Activated CD8-positive, alpha-beta memory T cell treated with anti-CD3 and anti-CD28 coated beads, Interleukin-2, amount 50 U/mL, for 24 hours (primary cell): Measurements from ENCODE around the gene PARP14.
"Not testable (repeated sequence)": the region's sequence is repeated elsewhere in the genome, so short reads cannot be mapped to it uniquely, and the experiment has no call there.

ENCODE experiments used
- DNase-seq: peaks from one replicate; pipeline ENCODE4 v3.0.0-alpha.2; 2020; ENCODE audit errors: extremely low read depth

Gene PARP14, protein sequence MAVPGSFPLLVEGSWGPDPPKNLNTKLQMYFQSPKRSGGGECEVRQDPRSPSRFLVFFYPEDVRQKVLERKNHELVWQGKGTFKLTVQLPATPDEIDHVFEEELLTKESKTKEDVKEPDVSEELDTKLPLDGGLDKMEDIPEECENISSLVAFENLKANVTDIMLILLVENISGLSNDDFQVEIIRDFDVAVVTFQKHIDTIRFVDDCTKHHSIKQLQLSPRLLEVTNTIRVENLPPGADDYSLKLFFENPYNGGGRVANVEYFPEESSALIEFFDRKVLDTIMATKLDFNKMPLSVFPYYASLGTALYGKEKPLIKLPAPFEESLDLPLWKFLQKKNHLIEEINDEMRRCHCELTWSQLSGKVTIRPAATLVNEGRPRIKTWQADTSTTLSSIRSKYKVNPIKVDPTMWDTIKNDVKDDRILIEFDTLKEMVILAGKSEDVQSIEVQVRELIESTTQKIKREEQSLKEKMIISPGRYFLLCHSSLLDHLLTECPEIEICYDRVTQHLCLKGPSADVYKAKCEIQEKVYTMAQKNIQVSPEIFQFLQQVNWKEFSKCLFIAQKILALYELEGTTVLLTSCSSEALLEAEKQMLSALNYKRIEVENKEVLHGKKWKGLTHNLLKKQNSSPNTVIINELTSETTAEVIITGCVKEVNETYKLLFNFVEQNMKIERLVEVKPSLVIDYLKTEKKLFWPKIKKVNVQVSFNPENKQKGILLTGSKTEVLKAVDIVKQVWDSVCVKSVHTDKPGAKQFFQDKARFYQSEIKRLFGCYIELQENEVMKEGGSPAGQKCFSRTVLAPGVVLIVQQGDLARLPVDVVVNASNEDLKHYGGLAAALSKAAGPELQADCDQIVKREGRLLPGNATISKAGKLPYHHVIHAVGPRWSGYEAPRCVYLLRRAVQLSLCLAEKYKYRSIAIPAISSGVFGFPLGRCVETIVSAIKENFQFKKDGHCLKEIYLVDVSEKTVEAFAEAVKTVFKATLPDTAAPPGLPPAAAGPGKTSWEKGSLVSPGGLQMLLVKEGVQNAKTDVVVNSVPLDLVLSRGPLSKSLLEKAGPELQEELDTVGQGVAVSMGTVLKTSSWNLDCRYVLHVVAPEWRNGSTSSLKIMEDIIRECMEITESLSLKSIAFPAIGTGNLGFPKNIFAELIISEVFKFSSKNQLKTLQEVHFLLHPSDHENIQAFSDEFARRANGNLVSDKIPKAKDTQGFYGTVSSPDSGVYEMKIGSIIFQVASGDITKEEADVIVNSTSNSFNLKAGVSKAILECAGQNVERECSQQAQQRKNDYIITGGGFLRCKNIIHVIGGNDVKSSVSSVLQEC (N-terminal part only)

DNA sequence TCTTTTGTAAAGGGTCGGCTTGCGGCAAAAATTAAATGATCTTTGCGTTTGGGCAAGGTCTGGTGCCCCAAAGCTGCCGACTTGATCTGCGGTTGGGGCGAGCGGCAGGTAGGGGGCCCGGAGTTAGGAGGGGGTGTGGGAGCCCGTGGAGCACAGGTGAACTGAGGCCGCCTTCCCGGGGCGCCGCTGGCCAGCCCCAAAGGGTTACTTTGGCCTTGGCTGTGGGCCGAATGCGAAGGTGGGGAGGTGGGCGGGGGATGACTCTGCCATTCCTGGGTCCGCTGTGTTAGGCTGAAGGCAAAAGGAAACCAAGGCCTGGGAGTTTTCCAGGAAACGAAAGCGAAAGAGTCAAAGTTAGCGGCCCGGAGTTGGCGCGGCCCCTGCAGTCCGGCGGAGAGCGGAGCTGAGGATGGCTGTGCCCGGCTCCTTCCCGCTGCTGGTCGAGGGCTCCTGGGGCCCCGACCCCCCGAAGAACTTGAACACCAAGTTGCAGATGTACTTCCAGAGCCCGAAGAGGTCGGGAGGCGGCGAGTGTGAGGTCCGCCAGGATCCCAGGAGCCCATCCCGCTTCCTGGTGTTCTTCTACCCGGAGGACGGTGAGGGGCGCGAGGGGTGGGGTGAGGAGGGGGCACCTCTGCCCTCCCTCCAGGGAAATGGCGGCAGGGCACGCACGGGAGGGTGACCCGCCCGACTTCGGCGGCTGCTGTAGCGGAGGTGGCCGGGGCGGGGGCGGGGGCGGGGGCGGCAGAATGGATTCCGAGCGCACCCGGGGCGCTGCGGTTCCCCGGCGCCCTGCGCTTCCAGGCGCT is at the start of gene PARP14:
PARP14 (plus strand) TSS at position 365 of the 809 bp plus-strand sequence; CDS start at position 410, 45 bp downstream.
- DNase-seq, result no peak

DNA sequence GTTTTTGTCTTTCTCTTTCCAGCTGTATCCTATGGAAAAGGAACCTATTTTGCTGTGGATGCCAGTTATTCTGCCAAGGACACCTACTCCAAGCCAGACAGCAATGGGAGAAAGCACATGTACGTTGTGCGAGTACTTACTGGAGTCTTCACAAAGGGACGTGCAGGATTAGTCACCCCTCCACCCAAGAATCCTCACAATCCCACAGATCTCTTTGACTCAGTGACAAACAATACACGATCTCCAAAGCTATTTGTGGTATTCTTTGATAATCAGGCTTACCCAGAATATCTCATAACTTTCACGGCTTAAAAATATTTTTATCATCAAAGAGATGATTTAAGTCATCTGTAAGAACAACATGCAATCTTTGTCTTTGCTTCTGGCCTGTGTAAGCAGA is 44.9 kb upstream of the PARP14 start:
- DNase-seq, result no peak

DNA sequence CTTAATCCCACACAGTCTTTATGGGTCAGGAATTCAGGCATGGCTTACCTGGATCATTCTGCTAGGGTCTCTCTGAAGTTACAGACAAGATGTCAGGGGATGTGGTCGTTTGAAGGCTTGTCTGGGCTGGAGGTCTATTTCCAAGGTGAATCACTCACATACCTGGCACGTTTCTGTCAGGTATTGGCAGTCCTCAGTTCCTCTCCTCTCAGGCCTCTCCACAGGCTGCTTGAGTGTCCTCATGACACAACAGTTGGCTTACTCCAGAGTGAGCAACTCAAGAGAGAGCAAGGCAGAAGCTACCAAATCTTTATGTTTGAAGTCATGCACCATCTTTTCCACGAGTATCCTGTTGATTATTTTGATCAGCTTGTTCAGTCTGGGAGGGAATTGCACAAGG is 43.9 kb upstream of the PARP14 start:
- DNase-seq, result no peak

DNA sequence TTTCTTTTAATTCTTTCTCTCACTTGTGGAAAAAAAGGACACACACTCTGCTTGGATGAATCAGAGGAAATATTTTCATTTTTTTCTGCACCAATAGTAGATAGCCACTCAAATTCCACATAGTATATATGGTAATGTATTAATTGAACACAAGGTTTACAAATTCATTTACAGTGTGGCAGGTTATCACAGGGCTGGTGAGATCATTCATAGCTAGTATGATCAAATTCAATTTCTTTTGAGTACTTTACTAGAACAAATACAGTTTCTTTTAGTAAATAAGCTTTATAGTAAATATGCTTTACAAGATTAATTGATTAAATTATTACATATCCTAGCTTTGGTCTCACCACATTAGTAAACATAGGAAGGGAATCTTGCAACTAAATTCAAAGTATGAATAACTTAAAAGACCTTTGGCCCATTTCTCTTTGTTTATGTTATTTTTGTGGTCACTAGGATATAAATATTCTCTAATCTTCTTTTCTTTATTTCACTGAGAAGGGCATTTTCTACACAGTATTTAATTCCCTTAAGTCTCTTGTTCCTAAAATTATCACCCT is 40.1 kb upstream of the PARP14 start:
- no peak for DNase-seq

DNA sequence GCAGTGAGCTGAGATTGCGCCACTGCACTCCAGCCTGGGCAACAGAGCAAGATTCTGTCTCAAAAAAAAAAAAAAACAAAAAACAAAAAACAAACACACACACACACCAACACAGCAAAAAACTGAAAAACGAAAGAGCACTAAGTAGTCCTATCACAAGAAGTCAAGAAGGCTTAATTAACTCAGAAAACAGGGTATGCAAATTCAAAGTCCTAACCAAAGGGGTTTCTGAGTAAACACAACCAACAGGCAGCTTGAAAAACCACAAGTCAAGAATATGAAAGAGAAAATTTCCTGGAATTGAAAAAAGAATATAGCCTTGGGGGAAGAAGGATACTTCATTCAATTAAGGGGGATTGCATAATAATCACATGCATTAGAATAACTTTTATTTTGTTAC is 37.7 kb upstream of the PARP14 start:
- DNase-seq, result no peak

DNA sequence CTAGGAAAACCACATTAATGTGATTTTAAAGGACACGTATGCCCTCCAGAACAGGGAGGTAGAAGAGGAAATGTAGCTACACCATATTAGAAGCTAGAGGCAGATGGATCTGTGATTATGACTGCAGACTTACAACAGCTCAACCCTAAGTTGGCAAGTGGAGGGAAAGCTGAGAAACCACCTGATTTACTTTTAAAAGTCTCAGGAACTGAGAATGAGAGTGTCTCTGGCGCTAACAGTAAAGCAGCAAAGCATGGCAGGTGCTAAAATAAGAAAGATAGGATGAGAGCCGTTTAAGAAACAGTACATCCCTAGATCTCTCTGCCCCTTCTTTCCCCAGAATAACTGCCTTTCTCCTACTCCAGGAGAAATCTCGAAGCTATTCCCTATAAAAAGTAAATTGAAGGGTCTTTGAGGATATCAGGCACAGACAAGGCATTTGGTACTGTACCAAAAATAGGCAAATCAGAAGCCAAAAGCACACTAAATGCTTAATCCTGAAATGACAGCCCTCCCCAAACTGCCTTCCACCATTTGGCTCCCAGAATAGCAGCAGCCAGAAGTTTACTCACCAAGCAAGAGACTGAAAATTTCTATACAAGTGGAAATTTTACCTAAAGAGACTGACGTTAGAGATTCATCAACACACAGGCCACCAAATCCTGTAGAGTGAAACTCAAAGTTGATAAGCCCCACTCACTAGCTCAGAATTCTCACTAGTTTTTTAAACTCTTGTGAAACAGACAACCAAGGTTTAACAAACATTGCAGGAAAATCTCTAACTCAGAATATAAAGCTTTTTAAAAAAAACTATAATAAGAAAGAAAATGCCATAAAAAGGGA is 34.3 kb upstream of the PARP14 start:
- no peak for DNase-seq

DNA sequence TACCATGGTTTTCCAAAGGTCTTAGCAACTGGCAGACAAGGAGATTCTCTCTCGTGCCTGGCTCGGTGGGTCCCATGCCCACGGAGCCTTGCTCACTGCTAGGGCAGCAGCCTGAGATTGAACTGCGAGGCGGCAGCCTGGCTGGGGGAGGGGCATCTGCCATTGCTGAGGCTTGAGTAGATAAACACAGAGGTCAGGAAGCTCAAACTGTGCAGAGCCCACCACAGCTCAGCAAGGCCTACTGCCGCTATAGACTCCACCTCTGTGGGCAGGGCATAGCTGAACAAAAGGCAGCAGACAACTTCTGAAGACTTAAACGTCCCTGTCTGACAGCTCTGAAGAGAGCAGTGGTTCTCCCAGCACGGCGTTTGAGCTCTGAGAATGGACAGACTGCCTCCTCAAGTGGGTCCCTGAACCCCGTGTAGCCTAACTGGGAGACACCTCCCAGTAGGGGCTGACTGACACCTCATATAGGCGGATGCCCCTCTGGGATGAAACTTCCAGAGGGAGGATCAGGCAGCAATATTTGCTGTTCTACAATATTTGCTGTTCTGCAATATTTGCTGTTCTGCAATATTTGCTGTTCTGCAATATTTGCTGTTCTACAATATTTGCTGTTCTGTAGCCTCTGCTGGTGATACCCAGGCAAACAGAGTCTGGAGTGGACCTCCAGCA is 29.3 kb upstream of the PARP14 start:
- DNase-seq, result not testable (repeated sequence)

DNA sequence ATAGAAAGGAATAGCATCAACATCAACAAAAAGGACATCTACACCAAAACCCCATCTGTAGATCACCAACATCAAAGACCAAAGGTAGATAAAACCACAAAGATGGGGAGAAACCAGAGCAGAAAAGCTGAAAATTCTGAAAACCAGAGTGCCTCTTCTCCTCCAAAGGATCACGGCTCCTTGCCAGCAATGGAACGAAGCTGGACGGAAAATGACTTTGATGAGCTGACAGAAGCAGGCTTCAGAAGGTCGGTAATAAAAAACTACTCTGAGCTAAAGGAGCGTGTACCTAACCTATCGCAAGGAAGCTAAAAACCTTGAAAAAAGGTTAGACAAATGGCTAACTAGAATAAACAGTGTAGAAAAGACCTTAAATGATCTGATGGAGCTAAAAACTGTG is 28.7 kb upstream of the PARP14 start:
- not testable (repeated sequence) for DNase-seq

DNA sequence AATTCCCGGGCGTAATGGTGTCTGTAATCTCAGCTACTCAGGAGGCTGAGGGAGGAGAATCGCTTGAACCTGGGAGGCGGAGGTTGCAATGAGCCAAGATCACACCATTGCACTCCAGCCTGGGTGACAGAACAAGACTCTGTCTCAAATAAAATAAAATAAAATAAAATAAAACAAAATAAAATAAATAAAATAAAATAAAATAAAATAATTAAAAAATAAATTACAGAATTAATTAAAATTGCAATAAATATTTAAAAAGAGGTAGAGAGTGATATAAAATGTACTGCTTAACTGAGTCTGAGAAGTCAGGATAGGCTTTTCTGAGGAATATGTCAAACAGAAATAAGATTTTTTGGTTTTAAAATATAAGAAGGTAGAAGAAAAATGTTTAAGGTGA is 22.3 kb upstream of the PARP14 start:
- not testable (repeated sequence) for DNase-seq

DNA sequence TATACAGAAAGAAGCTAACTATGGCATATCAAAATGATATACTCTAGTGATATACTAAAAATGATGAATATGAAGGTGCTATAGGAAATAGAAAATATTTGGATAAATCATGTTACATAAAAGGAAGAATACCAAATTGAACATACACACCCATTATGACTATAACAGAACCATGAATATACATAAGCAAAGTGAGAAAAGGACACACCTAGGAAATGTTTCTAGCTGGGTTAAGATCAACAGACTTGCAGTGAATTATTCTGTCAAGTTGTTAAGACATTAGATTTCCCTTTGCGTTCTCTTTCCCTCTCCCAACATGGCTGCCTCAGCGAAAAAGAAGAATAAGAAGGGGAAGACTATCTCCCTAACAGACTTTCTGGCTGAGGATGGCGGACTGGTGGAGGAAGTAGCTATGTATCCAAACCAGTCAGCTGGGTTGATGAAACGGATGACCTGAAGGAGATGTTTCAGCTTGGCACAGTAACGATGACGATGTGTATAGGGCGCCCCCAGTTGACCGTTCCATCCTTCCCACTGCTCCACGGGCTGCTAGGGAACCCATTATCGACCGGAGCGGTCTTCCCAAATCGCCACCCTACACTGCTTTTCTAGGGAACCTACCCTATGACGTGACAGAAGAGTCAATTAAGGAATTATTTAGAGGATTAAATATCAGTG is 20.2 kb upstream of the PARP14 start:
- DNase-seq, result no peak

DNA sequence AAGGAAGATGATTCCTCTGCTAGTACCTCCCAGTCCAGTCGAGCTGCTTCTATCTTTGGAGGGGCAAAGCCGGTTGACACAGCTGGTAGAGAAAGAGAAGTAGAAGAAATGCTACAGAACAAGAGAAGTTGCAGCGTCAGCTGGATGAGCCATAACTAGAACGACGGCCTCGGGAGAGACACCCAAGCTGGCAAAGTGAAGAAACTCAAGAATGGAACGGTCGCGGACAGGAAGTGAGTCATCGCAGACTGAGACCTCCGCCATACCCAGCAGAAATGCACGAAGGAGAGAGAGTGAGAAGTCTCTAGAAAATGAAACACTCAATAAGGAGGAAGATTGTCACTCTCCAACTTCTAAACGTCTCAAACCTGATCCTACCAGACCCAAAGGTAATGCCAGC is 19.0 kb upstream of the PARP14 start:
- no peak for DNase-seq

DNA sequence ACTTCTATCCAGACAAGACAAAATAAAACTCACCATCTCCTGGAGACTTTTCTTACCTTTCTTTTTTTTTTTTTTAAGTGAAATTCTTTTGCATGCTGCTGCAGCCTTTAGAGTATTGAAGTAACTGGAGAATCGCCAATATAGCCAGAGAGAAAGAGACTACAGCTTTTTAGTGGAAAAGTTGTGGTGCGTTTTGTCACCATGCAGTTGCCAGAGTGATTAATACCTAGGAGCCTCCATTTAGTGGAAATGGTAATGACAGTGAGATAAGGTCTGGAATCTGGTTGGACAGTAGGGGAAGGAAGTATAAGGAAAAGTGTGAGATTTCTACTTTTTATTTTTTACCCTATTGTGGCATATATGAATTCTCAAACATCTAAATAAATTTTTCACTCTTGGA is 18.1 kb upstream of the PARP14 start:
- DNase-seq, result no peak

DNA sequence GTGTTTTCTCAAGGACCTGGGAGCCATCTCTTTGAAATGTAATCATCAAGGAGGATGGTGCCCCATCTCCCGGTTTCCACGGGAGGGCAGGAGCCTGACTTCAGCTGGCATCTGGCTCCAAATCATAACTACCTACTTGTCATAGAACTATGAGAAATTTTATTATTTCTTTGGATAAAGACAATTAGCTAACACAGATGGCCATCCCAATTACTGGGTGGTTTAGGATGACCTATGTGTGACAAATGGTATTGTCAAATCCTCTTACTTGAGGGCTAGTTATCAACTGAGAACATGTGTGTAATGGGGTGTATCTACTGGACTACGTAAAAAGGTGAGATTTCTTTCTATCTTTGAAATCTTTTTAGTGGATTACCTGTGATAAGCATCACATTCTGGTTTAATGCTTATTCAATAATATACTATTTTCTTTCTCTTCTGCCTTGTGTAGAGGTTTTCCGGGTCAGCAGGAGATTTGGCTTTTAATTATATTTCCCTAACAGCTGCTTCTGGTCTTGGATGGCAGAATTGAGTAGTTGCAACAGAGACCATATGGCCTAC is 15.3 kb upstream of the PARP14 start:
- no peak for DNase-seq

DNA sequence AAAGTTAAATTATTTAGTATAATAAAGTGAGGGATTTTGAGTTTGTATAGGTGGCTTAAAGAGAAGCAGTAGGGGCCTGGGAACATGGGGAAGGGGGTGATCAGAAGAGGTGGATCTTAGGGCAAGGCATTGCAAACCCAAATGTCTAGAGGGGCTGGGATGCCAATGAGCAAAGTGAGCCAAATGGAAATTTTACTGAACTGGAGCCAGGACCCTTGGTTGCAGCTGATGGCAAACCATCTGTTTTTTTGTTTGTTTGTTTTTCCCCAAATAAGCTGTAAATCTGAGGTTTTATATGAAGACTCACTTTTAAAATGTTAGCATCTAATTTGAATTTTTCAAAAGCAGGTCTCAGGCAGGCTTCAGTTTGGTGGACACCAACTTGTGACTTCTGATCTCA is 14.8 kb upstream of the PARP14 start:
- no peak for DNase-seq

DNA sequence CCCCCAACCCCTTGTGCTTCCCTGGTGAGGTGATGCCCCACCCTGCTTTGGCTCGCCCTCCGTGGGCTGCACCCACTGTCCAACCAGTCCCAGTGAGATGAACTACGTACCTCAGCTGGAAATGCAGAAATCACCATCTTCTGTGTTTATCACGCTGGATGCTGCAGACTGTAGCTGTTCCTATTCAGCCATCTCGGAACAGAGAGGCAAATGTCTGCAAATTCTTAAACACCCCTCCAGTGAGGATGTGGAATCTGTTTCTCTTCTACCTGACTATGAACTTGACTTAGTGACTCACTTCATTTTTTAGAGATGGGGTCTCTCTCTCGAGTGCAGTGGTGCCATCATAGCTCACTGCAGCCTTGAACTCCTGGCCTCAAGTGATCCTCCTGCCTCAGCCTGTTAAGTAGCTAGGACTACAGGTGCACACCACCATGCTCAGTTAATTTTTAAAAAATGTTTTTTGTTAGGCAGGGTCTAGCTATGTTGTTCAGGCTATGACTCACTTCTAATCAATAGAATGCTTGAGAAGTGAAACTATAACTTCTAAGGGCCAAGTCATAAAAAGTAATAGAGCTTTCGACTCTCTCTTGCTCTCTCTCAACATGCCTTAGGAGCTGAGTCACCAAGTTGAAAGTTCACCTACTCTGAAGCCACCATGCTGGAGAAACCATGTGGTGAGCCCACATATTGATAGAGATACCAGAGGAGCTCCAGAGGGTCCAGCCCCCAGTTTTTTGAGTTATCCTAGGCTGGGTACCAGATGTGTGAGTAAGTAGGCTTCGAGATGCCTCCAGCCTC is 11.5 kb upstream of the PARP14 start:
- DNase-seq, result no peak

DNA sequence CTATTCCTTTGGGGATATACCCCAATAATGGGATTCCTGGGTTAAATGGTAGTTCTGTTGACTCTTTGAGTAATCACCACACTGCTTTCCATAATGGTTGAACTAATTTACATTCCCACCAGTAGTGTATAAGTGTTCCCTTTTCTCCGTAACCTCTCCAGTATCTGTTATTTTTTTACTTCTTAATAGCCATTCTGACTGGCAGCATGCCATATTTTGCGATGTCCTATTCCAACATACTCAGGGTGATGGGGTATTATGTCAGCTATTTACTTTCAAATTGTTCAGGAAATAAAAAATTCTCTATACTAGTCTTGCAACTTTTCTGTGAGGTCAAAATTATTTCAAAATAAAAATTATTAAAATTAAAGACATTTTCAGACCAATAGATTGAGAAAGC is 9.1 kb upstream of the PARP14 start:
- no peak for DNase-seq

DNA sequence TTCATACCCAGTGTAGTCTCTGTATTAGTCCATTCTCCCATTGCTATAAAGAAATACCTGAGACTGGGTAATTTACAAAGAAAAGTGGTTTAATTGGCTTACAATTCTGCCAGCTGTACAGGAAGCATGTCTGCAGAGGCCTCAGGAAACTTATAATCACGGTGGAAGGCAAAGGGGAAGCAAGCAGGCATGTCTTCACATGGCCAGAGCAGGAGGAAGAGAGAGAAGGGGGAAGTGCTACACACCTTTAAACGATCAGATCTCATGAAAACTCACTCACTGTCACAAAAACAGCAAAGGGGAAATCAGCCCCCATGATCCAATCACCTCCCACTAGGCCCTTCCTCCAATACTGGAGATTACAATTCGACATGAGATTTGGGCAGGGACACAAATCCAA is 6.3 kb upstream of the PARP14 start:
- DNase-seq, result no peak

DNA sequence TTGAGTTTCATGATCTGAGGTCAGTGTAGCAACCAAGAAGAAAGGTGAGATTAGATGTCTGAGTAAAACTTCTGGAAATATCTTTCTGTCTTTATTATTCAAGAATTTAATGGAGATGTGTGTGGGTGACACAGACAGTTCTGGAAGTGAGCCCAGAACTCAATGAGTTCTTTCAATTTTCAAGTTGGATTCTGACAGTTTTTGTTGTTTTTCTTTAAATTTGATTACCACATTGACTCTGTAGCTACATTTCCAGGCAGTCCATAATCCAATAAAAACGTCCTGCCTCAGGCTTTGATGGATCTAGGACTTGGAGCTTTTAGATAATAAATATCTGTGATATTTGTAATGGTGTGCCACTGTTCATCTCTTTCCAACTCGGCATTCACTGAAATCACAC is 3.9 kb upstream of the PARP14 start:
- no peak for DNase-seq
